Measurements from ENCODE around the gene IMP4. TPM values are rescaled to one million over a fixed set of nuclear protein-coding genes. Genes with fewer than 3 reads are reported as not detected.

IMP4 gene
- total and polyA plus RNA-seq, 10 of the 15 experiments (the other 5 are each of a cell fraction or from before 2014, with no cell fraction given), result 41.4 to 242 (median 166) TPM

GRCh38 chr2:130342533-130343275, at the start of gene IMP4 (continued):
- 0 out of 2 replicates have a peak, but pooled peaks have one; percentile 20 for TF ChIP-seq MYB (IDR thresholded peaks at IDR 0.05; ENCODE audit: borderline replicate concordance, low read depth, low read length)
- TF ChIP-seq ZSCAN29 (IDR thresholded peaks at IDR 0.05), result no peak
- no peak for TF ChIP-seq CBX3 (IDR thresholded peaks at IDR 0.05; ENCODE audit: borderline replicate concordance, low read depth)
- TF ChIP-seq BRCA1 (IDR thresholded peaks at IDR 0.05; ENCODE audit: low read depth, low read length), result no peak
- no peak for TF ChIP-seq BMI1 (IDR thresholded peaks at IDR 0.05; ENCODE audit: borderline replicate concordance)
- TF ChIP-seq NR2C2 (IDR thresholded peaks at IDR 0.05; ENCODE audit: borderline replicate concordance, control insufficient read depth, insufficient read length, low read depth), result no peak
- no peak for TF ChIP-seq SREBF2 (IDR thresholded peaks at IDR 0.05; ENCODE audit: low read length)
- TF ChIP-seq ZNF217 (IDR thresholded peaks at IDR 0.05), result no peak
- 0 out of 2 replicates have a peak, but pooled peaks have one; percentile 10 for TF ChIP-seq PAX5 (IDR thresholded peaks at IDR 0.05; ENCODE audit: borderline replicate concordance, low read depth, low read length)
- no peak for TF ChIP-seq EZH2 (IDR thresholded peaks at IDR 0.05; ENCODE audit: borderline replicate concordance, control insufficient read depth, low read depth, low read length)
- peak; percentile 87 for TF ChIP-seq SIX5 (IDR thresholded peaks at IDR 0.05; ENCODE audit: low read depth, low read length, severe bottlenecking)
- TF ChIP-seq MLLT1 (IDR thresholded peaks at IDR 0.05), result peak; percentile 100
- TF ChIP-seq SMAD1 (IDR thresholded peaks at IDR 0.05; ENCODE audit: low read depth, partially characterized antibody), result no peak
- TF ChIP-seq SUZ12 (IDR thresholded peaks at IDR 0.05; ENCODE audit: unreplicated experiment), result no peak
- peak; percentile 99 for TF ChIP-seq MXI1 (IDR thresholded peaks at IDR 0.05; ENCODE audit: low read depth, low read length)
- peak in 1 of 2 experiments; percentile 86; a peak in 2 of 4 replicates for TF ChIP-seq SRF (IDR thresholded peaks at IDR 0.05; ENCODE audit: low read depth in 2 of 2, low read length in 2 of 2)
- no peak for TF ChIP-seq EP300 (IDR thresholded peaks at IDR 0.05; ENCODE audit: borderline replicate concordance in 1 of 2, control insufficient read depth in 1 of 2, low read depth in 2 of 2, low read length in 2 of 2)
- TF ChIP-seq, protein P1, sequence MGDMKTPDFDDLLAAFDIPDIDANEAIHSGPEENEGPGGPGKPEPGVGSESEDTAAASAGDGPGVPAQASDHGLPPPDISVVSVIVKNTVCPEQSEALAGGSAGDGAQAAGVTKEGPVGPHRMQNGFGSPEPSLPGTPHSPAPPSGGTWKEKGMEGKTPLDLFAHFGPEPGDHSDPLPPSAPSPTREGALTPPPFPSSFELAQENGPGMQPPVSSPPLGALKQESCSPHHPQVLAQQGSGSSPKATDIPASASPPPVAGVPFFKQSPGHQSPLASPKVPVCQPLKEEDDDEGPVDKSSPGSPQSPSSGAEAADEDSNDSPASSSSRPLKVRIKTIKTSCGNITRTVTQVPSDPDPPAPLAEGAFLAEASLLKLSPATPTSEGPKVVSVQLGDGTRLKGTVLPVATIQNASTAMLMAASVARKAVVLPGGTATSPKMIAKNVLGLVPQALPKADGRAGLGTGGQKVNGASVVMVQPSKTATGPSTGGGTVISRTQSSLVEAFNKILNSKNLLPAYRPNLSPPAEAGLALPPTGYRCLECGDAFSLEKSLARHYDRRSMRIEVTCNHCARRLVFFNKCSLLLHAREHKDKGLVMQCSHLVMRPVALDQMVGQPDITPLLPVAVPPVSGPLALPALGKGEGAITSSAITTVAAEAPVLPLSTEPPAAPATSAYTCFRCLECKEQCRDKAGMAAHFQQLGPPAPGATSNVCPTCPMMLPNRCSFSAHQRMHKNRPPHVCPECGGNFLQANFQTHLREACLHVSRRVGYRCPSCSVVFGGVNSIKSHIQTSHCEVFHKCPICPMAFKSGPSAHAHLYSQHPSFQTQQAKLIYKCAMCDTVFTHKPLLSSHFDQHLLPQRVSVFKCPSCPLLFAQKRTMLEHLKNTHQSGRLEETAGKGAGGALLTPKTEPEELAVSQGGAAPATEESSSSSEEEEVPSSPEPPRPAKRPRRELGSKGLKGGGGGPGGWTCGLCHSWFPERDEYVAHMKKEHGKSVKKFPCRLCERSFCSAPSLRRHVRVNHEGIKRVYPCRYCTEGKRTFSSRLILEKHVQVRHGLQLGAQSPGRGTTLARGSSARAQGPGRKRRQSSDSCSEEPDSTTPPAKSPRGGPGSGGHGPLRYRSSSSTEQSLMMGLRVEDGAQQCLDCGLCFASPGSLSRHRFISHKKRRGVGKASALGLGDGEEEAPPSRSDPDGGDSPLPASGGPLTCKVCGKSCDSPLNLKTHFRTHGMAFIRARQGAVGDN (IDR thresholded peaks at IDR 0.05), result no peak

All from GM12878 (cell line).